Measurements from ENCODE around the gene GPS2. TPM values are rescaled to one million over a fixed set of nuclear protein-coding genes. Genes with fewer than 3 reads are reported as not detected.

The GPS2 gene
- total RNA-seq, 4 donors from 2014 or later = 52.7 to 89.2 (median 75.6) TPM

DNA sequence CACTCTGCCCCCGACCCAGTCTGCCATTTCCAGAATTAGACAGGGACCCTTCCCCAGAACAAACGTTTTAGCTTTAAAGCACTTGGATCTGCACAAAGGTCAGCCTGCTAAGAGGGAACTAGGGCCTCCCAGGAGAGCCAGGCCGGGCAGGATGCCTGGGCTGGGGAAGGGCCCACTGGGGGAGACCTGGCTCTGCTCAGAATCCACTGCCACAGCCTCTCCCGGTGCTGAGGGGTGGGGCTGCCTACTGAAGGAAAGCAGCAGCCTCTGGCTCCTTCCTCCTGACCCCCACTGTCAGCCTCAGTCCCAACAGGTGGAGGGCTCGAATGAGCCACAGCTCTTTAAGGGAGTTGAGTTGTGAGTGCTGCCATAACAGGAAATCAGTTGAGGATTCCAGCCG lies 22.4 kb downstream of the GPS2 start:
- TF ChIP-seq, protein P1, sequence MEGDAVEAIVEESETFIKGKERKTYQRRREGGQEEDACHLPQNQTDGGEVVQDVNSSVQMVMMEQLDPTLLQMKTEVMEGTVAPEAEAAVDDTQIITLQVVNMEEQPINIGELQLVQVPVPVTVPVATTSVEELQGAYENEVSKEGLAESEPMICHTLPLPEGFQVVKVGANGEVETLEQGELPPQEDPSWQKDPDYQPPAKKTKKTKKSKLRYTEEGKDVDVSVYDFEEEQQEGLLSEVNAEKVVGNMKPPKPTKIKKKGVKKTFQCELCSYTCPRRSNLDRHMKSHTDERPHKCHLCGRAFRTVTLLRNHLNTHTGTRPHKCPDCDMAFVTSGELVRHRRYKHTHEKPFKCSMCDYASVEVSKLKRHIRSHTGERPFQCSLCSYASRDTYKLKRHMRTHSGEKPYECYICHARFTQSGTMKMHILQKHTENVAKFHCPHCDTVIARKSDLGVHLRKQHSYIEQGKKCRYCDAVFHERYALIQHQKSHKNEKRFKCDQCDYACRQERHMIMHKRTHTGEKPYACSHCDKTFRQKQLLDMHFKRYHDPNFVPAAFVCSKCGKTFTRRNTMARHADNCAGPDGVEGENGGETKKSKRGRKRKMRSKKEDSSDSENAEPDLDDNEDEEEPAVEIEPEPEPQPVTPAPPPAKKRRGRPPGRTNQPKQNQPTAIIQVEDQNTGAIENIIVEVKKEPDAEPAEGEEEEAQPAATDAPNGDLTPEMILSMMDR (IDR thresholded peaks at IDR 0.05; ENCODE audit: low read depth) = no peak

DNA sequence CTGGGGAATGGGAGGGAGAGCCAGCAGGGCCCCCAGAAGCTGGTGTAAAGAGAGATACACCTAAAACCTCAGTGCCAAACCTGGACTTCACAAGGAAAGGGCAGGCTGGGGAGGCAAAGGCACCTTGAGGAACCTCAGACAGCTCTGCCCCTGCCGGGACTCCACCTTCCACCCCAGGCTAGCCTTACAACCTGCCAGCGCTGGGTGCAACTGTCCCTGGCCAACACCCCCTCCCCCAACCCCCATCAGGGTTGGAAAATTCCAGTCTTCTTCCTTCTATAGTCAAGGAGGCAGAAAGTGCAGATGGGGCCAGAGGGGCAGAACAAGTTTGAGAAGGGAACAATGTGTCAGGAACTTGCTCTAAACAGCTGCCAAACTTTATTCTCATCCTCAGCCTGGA lies 23.0 kb downstream of the GPS2 start:
- TF ChIP-seq, protein P1 (IDR thresholded peaks at IDR 0.05; ENCODE audit: low read depth) = no peak

DNA sequence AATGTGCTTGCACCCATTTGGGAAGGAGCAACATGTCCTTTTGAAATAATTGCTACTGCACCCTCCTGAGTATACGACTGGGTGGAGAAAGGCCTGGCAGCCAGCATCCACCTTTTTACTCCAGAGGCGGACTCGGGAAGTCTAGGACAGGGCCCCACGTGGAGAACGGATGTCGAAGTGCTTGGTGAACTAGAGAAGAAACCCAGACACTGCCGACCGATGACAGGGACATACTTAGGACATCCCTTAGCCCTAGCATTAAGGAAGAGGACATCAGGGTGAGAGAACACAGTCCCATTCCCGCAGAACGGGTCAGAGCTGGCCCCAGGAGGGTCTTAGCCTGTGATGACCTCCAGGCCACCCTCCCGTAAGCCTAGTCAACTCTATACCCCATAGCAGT lies 24.5 kb downstream of the GPS2 start:
- TF ChIP-seq, protein P1 (IDR thresholded peaks at IDR 0.05; ENCODE audit: low read depth) = no peak

DNA sequence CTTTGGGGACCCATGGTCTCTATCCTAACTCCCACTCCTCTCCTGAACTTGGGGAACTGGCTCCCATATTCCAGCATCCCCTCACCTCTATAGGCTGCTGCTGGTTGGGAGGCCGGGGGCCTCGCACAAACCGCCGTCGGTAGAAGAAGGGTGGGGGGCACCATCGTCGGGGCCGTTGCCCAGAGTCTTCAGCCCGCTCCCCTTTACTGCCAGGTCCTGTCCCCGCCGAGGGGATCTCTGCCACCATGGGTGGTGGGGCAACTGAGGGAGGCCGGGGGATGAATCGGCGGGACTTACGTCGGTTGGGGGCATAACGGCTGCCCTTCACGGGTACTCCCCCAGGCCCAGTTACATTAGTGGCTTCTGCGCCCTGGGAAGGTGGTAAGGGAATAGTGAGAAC lies 25.0 kb downstream of the GPS2 start:
- TF ChIP-seq, protein P1 (IDR thresholded peaks at IDR 0.05; ENCODE audit: low read depth) = no peak

DNA sequence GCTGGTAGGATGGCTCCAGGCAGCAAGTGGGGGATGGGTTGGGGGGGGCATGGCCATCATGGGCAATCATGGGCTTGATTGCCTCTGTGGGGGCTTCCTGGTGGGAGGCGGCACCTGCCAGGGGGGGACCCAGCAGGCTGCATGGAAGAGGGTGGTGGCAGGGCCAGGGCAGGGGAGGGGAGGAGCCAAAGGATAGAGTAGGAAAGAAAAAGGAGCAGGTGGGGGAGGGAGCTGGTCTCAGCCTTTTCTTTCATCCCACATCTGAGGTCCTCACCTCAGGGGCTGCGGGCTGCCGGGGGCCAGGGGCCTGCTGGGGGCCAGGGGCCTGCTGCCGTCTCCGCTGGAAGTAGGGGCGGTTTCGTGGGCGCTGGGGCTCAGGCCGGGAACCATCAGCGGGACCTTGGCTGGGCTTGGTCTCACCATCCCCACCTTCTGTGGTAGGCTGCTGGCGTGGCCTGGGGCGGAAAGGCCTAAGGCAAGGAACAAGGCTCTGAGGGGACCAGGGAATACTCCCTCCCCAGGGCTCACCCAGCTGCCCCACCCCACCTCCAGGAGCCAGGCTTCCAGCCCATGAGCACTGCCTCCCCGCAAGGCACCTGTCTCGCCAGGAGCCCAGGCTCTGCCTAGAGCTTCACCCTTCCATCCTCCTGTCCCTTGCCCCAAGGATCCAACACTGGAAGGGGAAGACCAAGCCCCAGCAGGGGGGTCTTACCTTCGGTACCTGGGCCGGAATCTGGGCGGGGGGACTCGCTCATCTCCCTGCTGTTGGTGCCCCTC lies 25.7 kb downstream of the GPS2 start:
- TF ChIP-seq, protein P1 (IDR thresholded peaks at IDR 0.05; ENCODE audit: low read depth) = no peak

DNA sequence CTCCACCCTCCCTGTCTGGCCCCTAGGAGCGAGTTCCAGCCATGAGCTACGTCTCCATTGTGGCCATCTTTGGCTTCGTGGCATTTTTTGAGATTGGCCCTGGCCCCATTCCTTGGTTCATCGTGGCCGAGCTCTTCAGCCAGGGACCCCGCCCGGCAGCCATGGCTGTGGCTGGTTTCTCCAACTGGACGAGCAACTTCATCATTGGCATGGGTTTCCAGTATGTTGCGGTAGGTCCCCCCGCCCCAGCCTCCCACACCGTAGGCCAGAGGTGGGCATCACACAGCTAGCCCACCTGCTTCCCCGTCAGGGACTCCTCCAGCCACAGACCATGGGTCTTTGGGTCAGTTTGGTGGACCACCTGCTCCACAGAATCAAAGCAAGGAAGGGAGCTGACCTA lies 29.5 kb downstream of the GPS2 start:
- TF ChIP-seq, protein P1 (IDR thresholded peaks at IDR 0.05; ENCODE audit: low read depth) = no peak

DNA sequence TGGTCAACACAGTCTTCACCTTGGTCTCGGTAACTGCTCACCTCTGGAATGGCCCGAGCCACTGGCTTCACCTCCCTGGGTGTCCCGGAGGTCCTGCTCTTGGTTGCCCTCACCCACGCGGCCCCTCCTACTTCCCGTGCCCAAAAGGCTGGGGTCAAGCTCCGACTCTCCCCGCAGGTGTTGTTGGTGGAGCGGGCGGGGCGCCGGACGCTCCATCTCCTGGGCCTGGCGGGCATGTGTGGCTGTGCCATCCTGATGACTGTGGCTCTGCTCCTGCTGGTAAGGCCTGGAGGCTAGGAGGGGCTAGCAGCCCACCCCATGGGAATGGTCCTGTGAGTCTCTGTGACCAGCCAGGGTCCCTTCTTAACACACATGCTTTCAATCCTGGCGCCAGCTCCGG lies 30.2 kb downstream of the GPS2 start:
- TF ChIP-seq, protein P1 (IDR thresholded peaks at IDR 0.05; ENCODE audit: low read depth) = no peak
